CD14-positive monocyte (primary cell): ENCODE results near the gene RASGRP1. TPM values are rescaled to one million over a fixed set of nuclear protein-coding genes. Genes with fewer than 3 reads are reported as not detected.

ENCODE experiments used
- DNase-seq, 3 donors: peaks; one replicate each; pipeline ENCODE4 v3.0.0-alpha.2; 2011 to 2022
- H2AFZ ChIP-seq: 2 replicates; pipeline ENCODE4 v1.6.0; 2012; ENCODE audit warnings: mild to moderate bottlenecking, low read depth, low read length, inconsistent platforms; ENCODE audit not compliant: insufficient read depth, poor library complexity, severe bottlenecking
- H3K27ac ChIP-seq, 2 donors: 1 replicate in 1 of 2; 2 replicates in 1 of 2; pipeline ENCODE4 v1.5.1; 2012 to 2013; ENCODE audit warnings: low read length in 2 of 2, control low read depth in 1 of 2, inconsistent platforms in 1 of 2, low read depth in 1 of 2, mild to moderate bottlenecking in 1 of 2
- H3K27me3 ChIP-seq, 2 donors: one replicate each; pipeline versions ENCODE4 v1.6.0 to v1.6.1; 2011 to 2013; ENCODE audit warnings: low read length in 2 of 2; ENCODE audit not compliant: control insufficient read depth in 2 of 2, insufficient read depth in 2 of 2
- H3K36me3 ChIP-seq, 2 donors: replicated peaks in 1 of 2; 1 replicate in 1 of 2; 2 replicates in 1 of 2; pipeline versions ENCODE4 v1.5.1 to v1.6.1; 2012 to 2013; ENCODE audit warnings: low read length in 2 of 2, control low read depth in 1 of 2, inconsistent platforms in 1 of 2, mild to moderate bottlenecking in 1 of 2; ENCODE audit not compliant: insufficient read depth in 2 of 2, control insufficient read depth in 1 of 2
- H3K4me1 ChIP-seq, 2 donors: 1 replicate in 1 of 2; 2 replicates in 1 of 2; pipeline versions ENCODE4 v1.5.1 to v1.6.1; 2012 to 2013; ENCODE audit warnings: low read length in 2 of 2, control low read depth in 1 of 2, inconsistent platforms in 1 of 2, mild to moderate bottlenecking in 1 of 2, moderate library complexity in 1 of 2; ENCODE audit not compliant: insufficient read depth in 2 of 2, control insufficient read depth in 1 of 2
- H3K4me2 ChIP-seq: replicated peaks from 2 replicates; pipeline ENCODE3; 2012; ENCODE audit warnings: low read length, moderate library complexity, mild to moderate bottlenecking; ENCODE audit not compliant: poor library complexity, severe bottlenecking; ENCODE audit errors: extremely low read depth
- H3K4me3 ChIP-seq, 3 experiments: fragments of 200-600 bp in 1 of 3; sonication (generic) in 1 of 3; replicated peaks in 1 of 3; 1 replicate in 2 of 3; 2 replicates in 1 of 3; pipeline ENCODE4 v1.5.1; 2011 to 2013; ENCODE audit warnings: low read length in 3 of 3, mild to moderate bottlenecking in 3 of 3, control low read depth in 2 of 3, low read depth in 2 of 3, inconsistent platforms in 1 of 3, moderate library complexity in 1 of 3
- H3K79me2 ChIP-seq: 2 replicates; pipeline ENCODE4 v1.6.0; 2012; ENCODE audit warnings: mild to moderate bottlenecking, control low read depth, inconsistent platforms, low read length, moderate library complexity; ENCODE audit not compliant: insufficient read depth
- H3K9ac ChIP-seq: 2 replicates; pipeline ENCODE4 v1.6.0; 2017; ENCODE audit warnings: low read length, mild to moderate bottlenecking; ENCODE audit not compliant: insufficient read depth, poor library complexity, severe bottlenecking
- H3K9me3 ChIP-seq, 2 donors: replicated peaks in 1 of 2; 1 replicate in 1 of 2; 2 replicates in 1 of 2; pipeline versions ENCODE4 v1.5.1 to v1.6.1; 2012 to 2013; ENCODE audit warnings: low read length in 2 of 2, control low read depth in 1 of 2; ENCODE audit not compliant: control insufficient read depth in 1 of 2, insufficient read depth in 1 of 2
- H4K20me1 ChIP-seq: 2 replicates; pipeline ENCODE4 v1.6.0; 2012; ENCODE audit warnings: mild to moderate bottlenecking, low read length, control low read depth, moderate library complexity; ENCODE audit not compliant: insufficient read depth
- H3K27ac Mint-ChIP-seq, 7 donors: one replicate each; pipeline ENCODE4 v1.8.0; 2020; ENCODE audit warnings: mild to moderate bottlenecking in 7 of 7, mixed read lengths in 7 of 7, moderate library complexity in 6 of 7, inconsistent platforms in 2 of 7
- H3K27me3 Mint-ChIP-seq, 3 donors: one replicate each; pipeline ENCODE4 v1.8.0; 2021 to 2022; ENCODE audit warnings: low read depth in 3 of 3, mild to moderate bottlenecking in 3 of 3, mixed read lengths in 3 of 3, moderate library complexity in 3 of 3, inconsistent platforms in 1 of 3
- H3K36me3 Mint-ChIP-seq, 2 donors: one replicate each; pipeline ENCODE4 v1.8.0; 2020; ENCODE audit warnings: mixed read lengths in 2 of 2, inconsistent platforms in 1 of 2, mild to moderate bottlenecking in 1 of 2
- H3K4me1 Mint-ChIP-seq: one replicate; pipeline ENCODE4 v1.8.0; 2020; ENCODE audit warnings: mild to moderate bottlenecking, mixed read lengths
- H3K4me3 Mint-ChIP-seq, 2 donors: one replicate each; pipeline ENCODE4 v1.8.0; 2020; ENCODE audit warnings: mild to moderate bottlenecking in 2 of 2, mixed read lengths in 2 of 2, moderate library complexity in 1 of 2
- H3K9me3 Mint-ChIP-seq, 7 donors: one replicate each; pipeline ENCODE4 v1.8.0; 2020 to 2022; ENCODE audit warnings: mixed read lengths in 7 of 7, mild to moderate bottlenecking in 6 of 7, moderate library complexity in 6 of 7, inconsistent platforms in 2 of 7
- WGBS: methylation state at CpG from one replicate; pipeline ENCODE4 v1.1.5; 2013; ENCODE audit warnings: missing lambda C conversion rate; ENCODE audit not compliant: insufficient coverage; 5-methylcytosine and 5-hydroxymethylcytosine counted together
- intact Hi-C, 2 donors: fragments of 100-400 bp; cut with micrococcal nuclease; formaldehyde crosslinking; loops; one replicate each; pipeline versions ENCODE4 v1.15.0 to v1.15.1; 2023
- polyA plus RNA-seq, 3 donors: library from polyadenylated mRNA; depleted of rRNA in 1 of 3; unstranded in 2 of 3; stranded (reverse) in 1 of 3; fragments of 300-500 nt in 2 of 3; fragments of >200 nt in 1 of 3; fragmentation: Illumina TruSeq in 2 of 3; gene quantifications; 1 replicate in 2 of 3; 2 replicates in 1 of 3; pipeline ENCODE4 v1.2.3, GENCODE V29; 2012 to 2021
- TF ChIP-seq, protein P1 (sequence below): fragments of 200-600 bp; IDR thresholded peaks from one replicate; pipeline ENCODE4 v1.8.0; 2022; ENCODE audit warnings: antibody characterized with exemption, mild to moderate bottlenecking

The RASGRP1 gene
- polyA plus RNA-seq, 3 donors: 0.05 to 0.38 (median 0.13) TPM

DNA sequence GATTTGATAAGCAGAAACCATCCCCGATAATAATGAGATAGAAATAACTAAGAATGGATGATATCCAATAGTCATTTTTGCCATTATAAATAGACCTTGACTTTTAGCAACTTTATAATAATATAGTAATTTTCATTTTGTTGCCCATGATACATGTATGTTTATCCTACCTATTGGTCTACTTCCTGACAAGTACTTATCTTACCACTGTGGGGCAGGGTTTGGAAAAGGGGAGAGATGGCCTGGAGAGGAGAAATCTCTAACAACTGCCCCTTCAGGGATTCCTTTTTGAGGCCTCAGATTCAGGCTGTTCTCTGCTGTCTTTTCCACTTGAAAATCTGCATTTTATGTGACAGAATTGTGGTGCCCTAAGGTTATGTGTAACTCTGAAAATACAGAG, 68.5 kb downstream of the RASGRP1 start:
- Histone ChIP-seq H4K20me1 (no peaks in the 10 kb centered on the region), H3K4me1 (no peaks in the 10 kb centered on the region), H3K4me3 (no peak overlapping the region), H3K9me3 (peaks cover 7 to 13% of the 10 kb centered on the region in 2 donors), H3K36me3 (no peaks in the 10 kb centered on the region), H3K27me3 (no peaks in the 10 kb centered on the region), H3K27ac (no peak overlapping the region), H2AFZ (no peak overlapping the region), H3K9ac (no peak overlapping the region), H3K4me2 (no peak overlapping the region), H3K79me2 (no peaks in the 10 kb centered on the region)
- H3K9me3 Mint-ChIP-seq: peaks cover 6 to 17% (median 11%) of the 10 kb centered on the region in 7 donors
- no peaks in the 10 kb centered on the region for H3K4me1 Mint-ChIP-seq
- no peak for DNase-seq
- H3K27ac Mint-ChIP-seq: no peak overlapping the region
- H3K27me3 Mint-ChIP-seq: no peaks in the 10 kb centered on the region
- H3K36me3 Mint-ChIP-seq: peaks cover 3 to 4% of the 10 kb centered on the region in 2 donors
- WGBS: no CpG with 5 or more reads among the region's 1 CpG
- TF ChIP-seq, protein P1, sequence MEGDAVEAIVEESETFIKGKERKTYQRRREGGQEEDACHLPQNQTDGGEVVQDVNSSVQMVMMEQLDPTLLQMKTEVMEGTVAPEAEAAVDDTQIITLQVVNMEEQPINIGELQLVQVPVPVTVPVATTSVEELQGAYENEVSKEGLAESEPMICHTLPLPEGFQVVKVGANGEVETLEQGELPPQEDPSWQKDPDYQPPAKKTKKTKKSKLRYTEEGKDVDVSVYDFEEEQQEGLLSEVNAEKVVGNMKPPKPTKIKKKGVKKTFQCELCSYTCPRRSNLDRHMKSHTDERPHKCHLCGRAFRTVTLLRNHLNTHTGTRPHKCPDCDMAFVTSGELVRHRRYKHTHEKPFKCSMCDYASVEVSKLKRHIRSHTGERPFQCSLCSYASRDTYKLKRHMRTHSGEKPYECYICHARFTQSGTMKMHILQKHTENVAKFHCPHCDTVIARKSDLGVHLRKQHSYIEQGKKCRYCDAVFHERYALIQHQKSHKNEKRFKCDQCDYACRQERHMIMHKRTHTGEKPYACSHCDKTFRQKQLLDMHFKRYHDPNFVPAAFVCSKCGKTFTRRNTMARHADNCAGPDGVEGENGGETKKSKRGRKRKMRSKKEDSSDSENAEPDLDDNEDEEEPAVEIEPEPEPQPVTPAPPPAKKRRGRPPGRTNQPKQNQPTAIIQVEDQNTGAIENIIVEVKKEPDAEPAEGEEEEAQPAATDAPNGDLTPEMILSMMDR: no peak
- intact Hi-C loops: no loop called here
- no peak overlapping the region for H3K4me3 Mint-ChIP-seq

DNA sequence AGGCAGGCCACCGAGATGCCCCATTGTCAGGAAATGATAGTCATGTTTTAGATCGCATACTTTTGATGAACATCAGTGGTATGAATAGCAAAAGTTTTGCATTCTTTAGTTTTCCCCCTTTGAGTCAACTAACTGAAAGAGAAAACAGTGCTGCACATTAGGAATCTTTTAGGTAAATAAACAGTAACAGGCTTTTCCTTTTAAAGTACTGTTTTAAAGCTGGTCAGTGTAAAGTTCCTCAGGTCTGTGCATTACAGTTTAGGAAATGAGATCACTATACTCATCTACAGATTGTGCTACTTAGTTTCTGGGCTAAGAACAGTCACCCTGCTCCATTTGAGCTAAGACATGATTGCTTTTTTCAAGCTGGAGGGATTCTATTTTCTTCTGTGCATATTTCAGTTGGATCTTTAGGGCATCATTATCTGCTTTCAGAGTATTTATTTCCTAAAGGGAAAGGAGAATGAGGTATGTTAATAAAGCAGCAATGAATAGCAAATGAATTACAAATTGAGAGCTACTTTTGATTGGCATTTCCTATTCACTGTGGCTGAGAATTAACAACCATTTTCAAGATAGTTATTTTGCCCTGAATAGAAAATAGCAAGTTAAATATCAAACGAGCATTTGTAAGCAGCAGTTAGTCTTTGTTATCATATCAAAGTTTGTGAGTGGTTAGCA, 74.2 kb downstream of the RASGRP1 start:
- H3K9me3 Mint-ChIP-seq: peaks cover 0 to 5% (median 0%) of the 10 kb centered on the region in 7 donors
- Histone ChIP-seq H2AFZ (no peak overlapping the region), H3K27ac (no peak overlapping the region), H3K9me3 (no peaks in the 10 kb centered on the region), H4K20me1 (no peaks in the 10 kb centered on the region), H3K9ac (no peak overlapping the region), H3K36me3 (peaks cover 9 to 17% of the 10 kb centered on the region in 2 donors), H3K4me2 (no peak overlapping the region), H3K79me2 (no peaks in the 10 kb centered on the region), H3K4me3 (no peak overlapping the region), H3K27me3 (no peaks in the 10 kb centered on the region), H3K4me1 (no peaks in the 10 kb centered on the region)
- WGBS: 100% methylated on average over 1 of the region's 3 CpGs
- intact Hi-C loops: no loop called here
- no peak overlapping the region for H3K27ac Mint-ChIP-seq
- peaks cover 17 to 24% of the 10 kb centered on the region in 2 donors for H3K36me3 Mint-ChIP-seq
- TF ChIP-seq, protein P1: no peak
- no peaks in the 10 kb centered on the region for H3K27me3 Mint-ChIP-seq
- no peak for DNase-seq
- H3K4me1 Mint-ChIP-seq: peaks cover 3% of the 10 kb centered on the region
- no peak overlapping the region for H3K4me3 Mint-ChIP-seq
